ENCODE results near the gene SMPD1. TPM values are rescaled to one million over a fixed set of nuclear protein-coding genes. Genes with fewer than 3 reads are reported as not detected.

The SMPD1 gene
- 30.1 and 30.7 TPM in 2 replicates for total RNA-seq (2012; rRNA removed)

- H3K9me3 ChIP-seq (replicated peaks; ENCODE audit: low read length), result no peaks in the 10 kb centered on the region
- peak within 1 kb of the TSS; percentile 93 for H3K4me2 ChIP-seq (ENCODE audit: low read length)
- H3K4me1 ChIP-seq (ENCODE audit: control insufficient read depth, insufficient read depth, low read length), result peaks cover 33% of the 10 kb centered on the region
- H3K27me3 ChIP-seq (ENCODE audit: control insufficient read depth, insufficient read depth, low read length), result no peaks in the 10 kb centered on the region
- peaks cover 13% of the 10 kb centered on the region for H3K36me3 ChIP-seq (ENCODE audit: insufficient read depth, low read length)
- peak within 1 kb of the TSS; percentile 91 for H3K4me3 ChIP-seq (ENCODE audit: low read length)
- H3K9ac ChIP-seq (ENCODE audit: low read depth, low read length), result peak within 1 kb of the TSS; percentile 91
Measured at GRCh38 chr11:6389905-6390717, at the start of gene SMPD1. Gene SMPD1, plus strand, starts transcription at chr11:6390474. Its CDS starts 125 bp downstream, at chr11:6390599.

GRCh38 chr11:6345366-6345765, 44.9 kb upstream of the SMPD1 start:
- Histone ChIP-seq H3K4me2 (ENCODE audit: low read length) (no peak overlapping the region), H3K27me3 (ENCODE audit: control insufficient read depth, insufficient read depth, low read length) (no peaks in the 10 kb centered on the region), H3K36me3 (ENCODE audit: insufficient read depth, low read length) (no peaks in the 10 kb centered on the region), H3K9ac (ENCODE audit: low read depth, low read length) (no peak overlapping the region), H3K4me1 (ENCODE audit: control insufficient read depth, insufficient read depth, low read length) (no peaks in the 10 kb centered on the region), H3K4me3 (ENCODE audit: low read length) (no peak overlapping the region), H3K9me3 (replicated peaks; ENCODE audit: low read length) (no peaks in the 10 kb centered on the region)

- Histone ChIP-seq H3K4me1 (ENCODE audit: control insufficient read depth, insufficient read depth, low read length) (no peaks in the 10 kb centered on the region), H3K4me2 (ENCODE audit: low read length) (no peak overlapping the region), H3K9me3 (replicated peaks; ENCODE audit: low read length) (no peaks in the 10 kb centered on the region), H3K9ac (ENCODE audit: low read depth, low read length) (no peak overlapping the region), H3K36me3 (ENCODE audit: insufficient read depth, low read length) (no peaks in the 10 kb centered on the region), H3K4me3 (ENCODE audit: low read length) (no peak overlapping the region), H3K27me3 (ENCODE audit: control insufficient read depth, insufficient read depth, low read length) (peaks cover 8% of the 10 kb centered on the region)
Measured at GRCh38 chr11:6350043-6350442, 40.2 kb upstream of the SMPD1 start.

- no peak overlapping the region for H3K4me2 ChIP-seq (ENCODE audit: low read length)
- no peaks in the 10 kb centered on the region for H3K9me3 ChIP-seq (replicated peaks; ENCODE audit: low read length)
- no peaks in the 10 kb centered on the region for H3K36me3 ChIP-seq (ENCODE audit: insufficient read depth, low read length)
- H3K27me3 ChIP-seq (ENCODE audit: control insufficient read depth, insufficient read depth, low read length), result peaks cover 8% of the 10 kb centered on the region
- H3K4me3 ChIP-seq (ENCODE audit: low read length), result no peak overlapping the region
- H3K9ac ChIP-seq (ENCODE audit: low read depth, low read length), result no peak overlapping the region
- H3K4me1 ChIP-seq (ENCODE audit: control insufficient read depth, insufficient read depth, low read length), result no peaks in the 10 kb centered on the region
Measured at GRCh38 chr11:6350486-6350885, 39.8 kb upstream of the SMPD1 start.

- Histone ChIP-seq H3K36me3 (ENCODE audit: insufficient read depth, low read length) (no peaks in the 10 kb centered on the region), H3K4me3 (ENCODE audit: low read length) (no peak overlapping the region), H3K27me3 (ENCODE audit: control insufficient read depth, insufficient read depth, low read length) (peaks cover 8% of the 10 kb centered on the region), H3K9me3 (replicated peaks; ENCODE audit: low read length) (no peaks in the 10 kb centered on the region), H3K9ac (ENCODE audit: low read depth, low read length) (no peak overlapping the region), H3K4me1 (ENCODE audit: control insufficient read depth, insufficient read depth, low read length) (peaks cover 5% of the 10 kb centered on the region), H3K4me2 (ENCODE audit: low read length) (no peak overlapping the region)
Measured at GRCh38 chr11:6351782-6352382, 38.4 kb upstream of the SMPD1 start.

GRCh38 chr11:6353367-6353987, 36.8 kb upstream of the SMPD1 start:
- no peaks in the 10 kb centered on the region for H3K9me3 ChIP-seq (replicated peaks; ENCODE audit: low read length)
- H3K4me2 ChIP-seq (ENCODE audit: low read length), result no peak overlapping the region
- H3K9ac ChIP-seq (ENCODE audit: low read depth, low read length), result no peak overlapping the region
- H3K27me3 ChIP-seq (ENCODE audit: control insufficient read depth, insufficient read depth, low read length), result peaks cover 8% of the 10 kb centered on the region
- peaks cover 16% of the 10 kb centered on the region for H3K4me1 ChIP-seq (ENCODE audit: control insufficient read depth, insufficient read depth, low read length)
- no peaks in the 10 kb centered on the region for H3K36me3 ChIP-seq (ENCODE audit: insufficient read depth, low read length)
- no peak overlapping the region for H3K4me3 ChIP-seq (ENCODE audit: low read length)

GRCh38 chr11:6354651-6355485, 35.4 kb upstream of the SMPD1 start:
- Histone ChIP-seq H3K9ac (ENCODE audit: low read depth, low read length) (no peak overlapping the region), H3K4me2 (ENCODE audit: low read length) (no peak overlapping the region), H3K9me3 (replicated peaks; ENCODE audit: low read length) (no peaks in the 10 kb centered on the region), H3K27me3 (ENCODE audit: control insufficient read depth, insufficient read depth, low read length) (peaks cover 8% of the 10 kb centered on the region), H3K4me3 (ENCODE audit: low read length) (no peak overlapping the region), H3K4me1 (ENCODE audit: control insufficient read depth, insufficient read depth, low read length) (peaks cover 16% of the 10 kb centered on the region), H3K36me3 (ENCODE audit: insufficient read depth, low read length) (no peaks in the 10 kb centered on the region)

GRCh38 chr11:6356503-6357055, 33.7 kb upstream of the SMPD1 start:
- Histone ChIP-seq H3K27me3 (ENCODE audit: control insufficient read depth, insufficient read depth, low read length) (peaks cover 8% of the 10 kb centered on the region), H3K4me1 (ENCODE audit: control insufficient read depth, insufficient read depth, low read length) (peaks cover 16% of the 10 kb centered on the region), H3K36me3 (ENCODE audit: insufficient read depth, low read length) (no peaks in the 10 kb centered on the region), H3K9me3 (replicated peaks; ENCODE audit: low read length) (no peaks in the 10 kb centered on the region), H3K4me3 (ENCODE audit: low read length) (peak overlapping the region; percentile 51), H3K9ac (ENCODE audit: low read depth, low read length) (no peak overlapping the region), H3K4me2 (ENCODE audit: low read length) (peak overlapping the region; percentile 66)

GRCh38 chr11:6357222-6357621, 33.1 kb upstream of the SMPD1 start:
- H3K9ac ChIP-seq (ENCODE audit: low read depth, low read length), result peak overlapping the region; percentile 0
- H3K27me3 ChIP-seq (ENCODE audit: control insufficient read depth, insufficient read depth, low read length), result peaks cover 4% of the 10 kb centered on the region
- no peaks in the 10 kb centered on the region for H3K36me3 ChIP-seq (ENCODE audit: insufficient read depth, low read length)
- no peaks in the 10 kb centered on the region for H3K9me3 ChIP-seq (replicated peaks; ENCODE audit: low read length)
- H3K4me3 ChIP-seq (ENCODE audit: low read length), result peak overlapping the region; percentile 51
- peaks cover 16% of the 10 kb centered on the region for H3K4me1 ChIP-seq (ENCODE audit: control insufficient read depth, insufficient read depth, low read length)
- H3K4me2 ChIP-seq (ENCODE audit: low read length), result peak overlapping the region; percentile 66

- Histone ChIP-seq H3K4me2 (ENCODE audit: low read length) (no peak overlapping the region), H3K4me1 (ENCODE audit: control insufficient read depth, insufficient read depth, low read length) (peaks cover 16% of the 10 kb centered on the region), H3K9me3 (replicated peaks; ENCODE audit: low read length) (no peaks in the 10 kb centered on the region), H3K4me3 (ENCODE audit: low read length) (no peak overlapping the region), H3K36me3 (ENCODE audit: insufficient read depth, low read length) (no peaks in the 10 kb centered on the region), H3K9ac (ENCODE audit: low read depth, low read length) (no peak overlapping the region), H3K27me3 (ENCODE audit: control insufficient read depth, insufficient read depth, low read length) (peaks cover 6% of the 10 kb centered on the region)
Measured at GRCh38 chr11:6360183-6360582, 30.1 kb upstream of the SMPD1 start.
